ENCODE measurements around the gene LAP3. TPM values are rescaled to one million over a fixed set of nuclear protein-coding genes. Genes with fewer than 3 reads are reported as not detected.

LAP3 gene
- polyA plus RNA-seq, 1 donor = 81.1 TPM

- DNase-seq = peak; percentile 95
These were observed 37.7 kb downstream of the LAP3 start, which contains the start of gene MED28 for GRCh38 chr4:17614416-17615299. MED28 (plus strand) TSS chr4:17614641; CDS start chr4:17614655, 14 bp downstream.

GRCh38 chr4:17616283-17616682 is 39.3 kb downstream of the LAP3 start:
- no peak for DNase-seq

GRCh38 chr4:17618926-17619325 is 41.9 kb downstream of the LAP3 start:
- no peak for DNase-seq

- no peak for DNase-seq
These were observed 42.6 kb downstream of the LAP3 start for GRCh38 chr4:17619416-17620105.

GRCh38 chr4:17623451-17624001 is 46.5 kb downstream of the LAP3 start:
- DNase-seq = no peak

GRCh38 chr4:17624821-17625220 is 47.8 kb downstream of the LAP3 start:
- no peak for DNase-seq

- DNase-seq = no peak
These were observed 53.2 kb downstream of the LAP3 start for GRCh38 chr4:17630228-17630627.

- DNase-seq = no peak
These were observed 56.6 kb downstream of the LAP3 start for GRCh38 chr4:17633600-17633999.

GRCh38 chr4:17635056-17635455 is 58.1 kb downstream of the LAP3 start:
- DNase-seq = no peak

GRCh38 chr4:17636341-17636695 is 59.3 kb downstream of the LAP3 start:
- DNase-seq = no peak

GRCh38 chr4:17636696-17637622 is 60.0 kb downstream of the LAP3 start:
- DNase-seq = peak; percentile 49

GRCh38 chr4:17639136-17639535 is 62.1 kb downstream of the LAP3 start:
- DNase-seq = no peak

- no peak for DNase-seq
These were observed 65.4 kb downstream of the LAP3 start for GRCh38 chr4:17642398-17642783.

- no peak for DNase-seq
These were observed 69.7 kb downstream of the LAP3 start for GRCh38 chr4:17646693-17647092.

GRCh38 chr4:17647176-17647806 is 70.3 kb downstream of the LAP3 start:
- DNase-seq = no peak

- DNase-seq = no peak
These were observed 70.9 kb downstream of the LAP3 start for GRCh38 chr4:17647927-17648326.

- no peak for DNase-seq
These were observed 73.4 kb downstream of the LAP3 start for GRCh38 chr4:17650406-17650805.

GRCh38 chr4:17654701-17655100 is 77.7 kb downstream of the LAP3 start:
- DNase-seq = no peak

- DNase-seq = no peak
These were observed 80.1 kb downstream of the LAP3 start for GRCh38 chr4:17657090-17657489.
